CD4-positive, alpha-beta T cell treated with Interleukin-2 at 100 ng/mL for 4 hours (primary cell): ENCODE results near the gene LTN1.
"Not testable (repeated sequence)": the region's sequence is repeated elsewhere in the genome, so short reads cannot be mapped to it uniquely, and the experiment has no call there.

Experiments used
- DNase-seq: peaks from one replicate; pipeline ENCODE4 v3.0.0-alpha.2; 2020; ENCODE audit warnings: low spot score

LTN1 gene, protein sequence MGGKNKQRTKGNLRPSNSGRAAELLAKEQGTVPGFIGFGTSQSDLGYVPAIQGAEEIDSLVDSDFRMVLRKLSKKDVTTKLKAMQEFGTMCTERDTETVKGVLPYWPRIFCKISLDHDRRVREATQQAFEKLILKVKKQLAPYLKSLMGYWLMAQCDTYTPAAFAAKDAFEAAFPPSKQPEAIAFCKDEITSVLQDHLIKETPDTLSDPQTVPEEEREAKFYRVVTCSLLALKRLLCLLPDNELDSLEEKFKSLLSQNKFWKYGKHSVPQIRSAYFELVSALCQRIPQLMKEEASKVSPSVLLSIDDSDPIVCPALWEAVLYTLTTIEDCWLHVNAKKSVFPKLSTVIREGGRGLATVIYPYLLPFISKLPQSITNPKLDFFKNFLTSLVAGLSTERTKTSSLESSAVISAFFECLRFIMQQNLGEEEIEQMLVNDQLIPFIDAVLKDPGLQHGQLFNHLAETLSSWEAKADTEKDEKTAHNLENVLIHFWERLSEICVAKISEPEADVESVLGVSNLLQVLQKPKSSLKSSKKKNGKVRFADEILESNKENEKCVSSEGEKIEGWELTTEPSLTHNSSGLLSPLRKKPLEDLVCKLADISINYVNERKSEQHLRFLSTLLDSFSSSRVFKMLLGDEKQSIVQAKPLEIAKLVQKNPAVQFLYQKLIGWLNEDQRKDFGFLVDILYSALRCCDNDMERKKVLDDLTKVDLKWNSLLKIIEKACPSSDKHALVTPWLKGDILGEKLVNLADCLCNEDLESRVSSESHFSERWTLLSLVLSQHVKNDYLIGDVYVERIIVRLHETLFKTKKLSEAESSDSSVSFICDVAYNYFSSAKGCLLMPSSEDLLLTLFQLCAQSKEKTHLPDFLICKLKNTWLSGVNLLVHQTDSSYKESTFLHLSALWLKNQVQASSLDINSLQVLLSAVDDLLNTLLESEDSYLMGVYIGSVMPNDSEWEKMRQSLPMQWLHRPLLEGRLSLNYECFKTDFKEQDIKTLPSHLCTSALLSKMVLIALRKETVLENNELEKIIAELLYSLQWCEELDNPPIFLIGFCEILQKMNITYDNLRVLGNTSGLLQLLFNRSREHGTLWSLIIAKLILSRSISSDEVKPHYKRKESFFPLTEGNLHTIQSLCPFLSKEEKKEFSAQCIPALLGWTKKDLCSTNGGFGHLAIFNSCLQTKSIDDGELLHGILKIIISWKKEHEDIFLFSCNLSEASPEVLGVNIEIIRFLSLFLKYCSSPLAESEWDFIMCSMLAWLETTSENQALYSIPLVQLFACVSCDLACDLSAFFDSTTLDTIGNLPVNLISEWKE (N-terminal part only)

DNA sequence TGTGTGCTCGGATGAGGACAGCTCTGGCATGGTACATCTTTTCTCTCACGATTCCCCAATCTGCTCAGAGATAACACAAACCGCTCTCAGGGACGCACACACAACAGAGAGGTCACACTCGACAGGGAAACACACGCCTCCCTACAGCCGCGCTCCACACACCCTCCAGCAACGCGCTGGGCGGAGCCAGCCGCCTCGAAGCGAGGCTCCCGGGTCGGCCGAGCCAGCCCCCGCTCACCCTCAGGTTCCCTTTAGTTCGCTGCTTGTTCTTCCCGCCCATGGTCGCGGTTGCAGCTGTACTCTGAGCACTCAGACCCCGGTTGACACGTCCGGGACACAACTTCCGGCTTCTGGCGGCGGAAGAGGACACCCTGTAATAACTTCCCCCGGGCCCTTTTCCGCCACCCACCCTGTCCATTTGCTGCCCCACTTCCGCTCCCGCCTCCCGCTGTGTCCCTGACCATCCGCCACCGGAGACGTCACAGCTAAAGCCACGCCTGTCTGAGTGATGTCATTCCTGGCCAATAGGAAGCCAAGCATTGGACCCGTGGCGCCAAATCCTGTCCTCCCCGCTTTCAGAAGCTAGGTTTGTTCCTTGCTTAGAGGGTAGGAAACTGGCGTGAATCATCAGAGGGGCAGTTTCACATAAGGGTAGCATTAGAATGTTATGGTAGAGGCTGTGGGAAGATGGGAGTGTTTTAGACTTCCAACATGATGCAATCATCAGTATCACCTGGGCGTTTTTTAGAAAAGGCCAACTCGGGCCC is at the start of gene LTN1:
TSS of gene LTN1 (minus strand) at position 352 of the 767 bp plus-strand sequence. CDS start at position 280, 72 bp downstream.
- DNase-seq: peak; percentile 99

DNA sequence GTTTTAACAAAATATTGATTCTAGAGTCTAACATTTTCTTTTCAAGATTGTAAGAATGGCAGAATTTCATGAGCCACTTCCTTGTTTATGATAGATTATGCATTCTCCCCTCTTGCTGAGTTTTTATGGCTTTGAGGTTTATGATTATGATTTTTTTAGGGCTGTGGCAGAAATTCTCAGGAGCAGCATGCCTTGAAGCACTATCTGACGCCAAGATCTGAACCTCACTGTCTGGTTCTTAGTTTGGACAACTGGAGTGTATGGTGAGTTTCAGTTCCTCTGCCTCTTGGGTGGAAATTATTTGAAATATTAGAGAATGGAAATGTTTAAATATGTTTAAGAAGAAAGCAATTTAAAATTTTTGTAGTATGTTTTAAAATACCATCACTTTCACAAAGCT is 42.0 kb upstream of the LTN1 start:
- no peak for DNase-seq

DNA sequence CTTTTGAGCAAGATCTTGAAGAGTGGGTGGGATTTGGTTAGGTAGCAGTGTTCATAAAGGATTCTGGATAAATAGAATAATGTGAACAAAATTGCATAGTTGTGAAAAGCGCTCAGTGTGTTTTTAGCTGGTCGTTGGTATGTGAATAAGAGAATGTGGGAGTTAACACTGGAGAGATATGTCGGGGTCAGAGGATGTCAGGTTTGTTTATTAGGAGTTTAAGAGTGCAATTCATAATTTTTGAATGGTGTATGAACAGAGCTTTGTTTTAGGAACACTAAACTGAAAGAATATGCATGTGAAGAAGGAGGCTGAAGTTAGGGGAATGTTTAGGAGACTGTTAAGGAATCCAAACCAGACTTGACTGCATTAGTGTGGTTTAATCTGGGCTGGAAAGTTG is 41.2 kb upstream of the LTN1 start:
- DNase-seq: no peak

DNA sequence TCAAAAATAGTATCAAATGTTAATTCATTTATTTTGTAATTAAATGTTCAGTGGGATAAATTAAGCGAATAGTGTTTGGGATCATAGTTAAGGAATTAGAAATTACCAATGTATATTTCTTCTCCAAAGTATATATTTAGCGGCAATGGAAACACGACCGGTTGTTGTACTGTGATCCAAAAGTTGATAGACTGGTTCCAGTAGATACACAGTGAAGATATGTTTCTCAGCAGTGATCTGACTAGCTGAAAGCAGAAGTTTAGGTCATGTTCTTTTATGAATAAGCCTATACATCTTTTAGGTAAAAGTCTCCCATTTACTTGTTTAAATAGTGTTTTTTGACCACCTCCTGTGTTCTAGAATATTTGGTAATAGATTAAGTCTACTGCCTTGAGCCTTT is 40.6 kb upstream of the LTN1 start:
- no peak for DNase-seq

DNA sequence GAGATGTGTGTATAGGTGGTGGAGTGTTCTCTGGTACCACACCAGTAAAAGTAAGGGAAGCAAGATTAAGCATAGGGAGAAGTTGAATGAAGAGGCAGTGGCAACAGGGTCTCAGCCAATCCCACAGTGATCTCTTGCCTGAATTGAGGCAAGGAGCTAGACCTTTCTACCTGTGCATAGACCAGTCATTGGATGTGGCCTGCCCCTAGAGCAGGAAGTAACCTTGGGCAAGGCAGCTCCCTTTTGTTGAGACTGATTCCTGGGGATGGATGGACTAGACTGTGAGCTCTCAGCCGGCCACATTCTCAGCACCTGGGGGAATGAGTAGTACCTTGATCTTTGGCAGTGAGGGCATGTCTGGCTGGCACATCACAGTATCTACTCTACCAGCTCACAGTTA is 38.2 kb upstream of the LTN1 start:
- no peak for DNase-seq

DNA sequence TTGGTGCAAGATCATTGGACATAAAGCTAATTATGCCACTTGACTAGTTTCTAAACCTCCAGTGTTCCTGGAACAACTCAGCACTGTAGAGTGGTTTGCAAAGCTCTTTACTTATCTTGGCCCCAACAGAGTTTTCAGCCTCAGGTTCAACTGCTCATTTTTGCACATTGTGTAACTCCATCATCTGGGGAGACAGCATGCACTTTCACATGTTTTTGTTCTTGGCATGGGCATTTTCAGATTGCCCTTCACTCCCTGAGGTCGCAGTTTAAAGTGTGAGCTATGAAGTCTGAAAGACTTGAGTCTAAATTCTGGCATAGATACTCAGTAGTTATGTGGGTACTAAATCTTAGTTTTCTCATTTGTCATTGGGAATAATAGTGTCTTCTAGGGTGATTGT is 36.8 kb upstream of the LTN1 start:
- DNase-seq: no peak

DNA sequence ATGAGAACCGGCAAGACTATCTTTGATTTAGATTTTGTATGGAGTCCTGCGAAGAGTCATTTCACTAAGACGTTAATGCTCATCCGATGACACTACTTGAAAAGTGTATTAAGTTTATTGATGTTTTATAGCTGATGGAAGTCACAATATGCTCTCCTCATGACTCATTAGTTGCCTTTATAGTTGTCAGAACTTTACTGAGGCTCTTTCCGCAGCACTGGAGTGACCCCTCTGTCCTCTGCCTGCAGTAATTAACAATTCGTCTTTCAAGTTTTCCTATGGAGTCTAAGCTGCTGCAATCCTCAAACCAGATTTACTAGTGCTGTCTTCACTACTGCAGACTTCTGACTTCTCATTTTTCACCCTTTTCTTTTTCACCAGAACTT is 32.6 kb upstream of the LTN1 start:
- DNase-seq: peak; percentile 29

DNA sequence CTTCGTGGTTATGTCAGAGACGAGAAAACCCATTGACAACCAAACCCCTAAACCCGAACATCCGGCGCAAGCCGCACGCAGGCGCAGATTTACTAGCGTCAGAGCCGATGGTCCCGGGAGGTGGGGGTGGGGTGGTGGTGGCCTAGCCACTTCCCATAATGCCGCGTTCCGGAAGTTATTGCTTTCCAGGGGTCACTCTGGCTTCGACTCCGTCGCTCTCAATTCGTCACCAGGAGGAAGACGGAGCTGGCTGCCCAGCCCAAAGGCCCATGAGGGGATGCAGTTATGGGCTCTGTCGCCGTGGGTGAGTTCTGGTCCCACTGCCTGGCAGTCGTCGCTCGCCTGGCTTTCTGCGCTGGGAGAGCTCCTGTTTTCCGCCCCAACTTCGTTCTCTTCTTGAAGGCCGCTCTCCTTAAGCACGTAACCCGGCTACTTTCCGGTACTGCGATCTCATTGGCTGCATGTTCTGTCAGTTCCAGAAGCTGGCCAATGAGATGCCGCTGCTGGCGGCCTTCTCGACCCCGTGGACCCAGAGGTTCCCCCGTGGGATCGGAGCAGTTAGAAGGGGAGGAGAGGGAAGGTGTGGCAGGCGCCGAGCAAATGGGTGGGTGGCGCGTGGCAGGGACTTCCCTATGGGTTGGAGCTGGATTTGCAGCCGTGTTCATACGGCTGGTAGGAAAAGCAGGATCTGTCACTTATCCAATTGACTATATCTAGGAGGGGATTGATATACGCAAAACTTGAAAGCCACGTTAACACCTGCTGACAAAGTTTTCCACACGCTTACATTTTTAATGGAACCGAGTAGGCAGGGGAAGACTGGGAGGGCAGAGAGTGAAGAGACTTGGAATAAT is 32.0 kb upstream of the LTN1 start, which contains the start of gene USP16:
TSS of gene USP16 (plus strand) at position 195 of the 854 bp plus-strand sequence. CDS start 3,246 bp downstream, outside the sequence.
- DNase-seq: peak; percentile 98

DNA sequence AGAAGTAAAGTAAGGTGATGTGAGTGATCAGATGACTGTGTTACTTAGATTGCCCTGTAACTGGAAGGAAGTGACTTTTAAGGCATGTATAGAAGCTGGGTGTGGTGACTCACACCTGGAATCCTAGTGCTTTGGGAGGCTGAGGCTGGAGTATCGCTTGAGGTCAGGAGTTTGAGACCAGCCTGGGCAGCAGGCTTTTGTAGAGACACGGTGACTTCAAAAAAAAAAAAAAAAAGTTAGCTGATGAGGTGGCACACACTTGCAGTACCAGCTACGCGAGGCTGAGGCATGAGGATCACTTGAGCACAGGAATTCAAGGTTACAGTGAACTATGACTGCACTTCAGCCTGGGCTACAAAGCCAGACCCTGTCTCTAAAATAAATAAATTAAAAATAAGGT is 29.5 kb upstream of the LTN1 start:
- DNase-seq: peak; percentile 31

DNA sequence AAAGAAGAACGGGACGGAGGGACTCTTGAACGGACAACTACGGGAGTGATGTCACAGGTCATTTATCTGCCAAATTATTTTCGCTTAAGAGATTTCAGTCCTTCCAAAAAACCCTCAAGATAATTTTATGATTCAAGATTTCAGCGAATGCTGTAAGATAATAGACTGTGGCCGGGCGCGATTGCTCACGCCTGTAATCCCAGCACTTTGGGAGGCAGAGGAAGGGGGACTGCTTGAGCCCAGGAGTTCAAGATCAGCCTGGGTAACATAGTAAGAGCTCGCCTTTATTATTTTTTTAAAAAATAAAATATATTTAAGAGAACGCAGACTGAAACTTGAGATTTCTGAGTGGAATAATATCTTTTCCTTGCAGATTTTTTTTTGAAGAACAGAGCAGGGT is 25.9 kb upstream of the LTN1 start:
- no peak for DNase-seq

DNA sequence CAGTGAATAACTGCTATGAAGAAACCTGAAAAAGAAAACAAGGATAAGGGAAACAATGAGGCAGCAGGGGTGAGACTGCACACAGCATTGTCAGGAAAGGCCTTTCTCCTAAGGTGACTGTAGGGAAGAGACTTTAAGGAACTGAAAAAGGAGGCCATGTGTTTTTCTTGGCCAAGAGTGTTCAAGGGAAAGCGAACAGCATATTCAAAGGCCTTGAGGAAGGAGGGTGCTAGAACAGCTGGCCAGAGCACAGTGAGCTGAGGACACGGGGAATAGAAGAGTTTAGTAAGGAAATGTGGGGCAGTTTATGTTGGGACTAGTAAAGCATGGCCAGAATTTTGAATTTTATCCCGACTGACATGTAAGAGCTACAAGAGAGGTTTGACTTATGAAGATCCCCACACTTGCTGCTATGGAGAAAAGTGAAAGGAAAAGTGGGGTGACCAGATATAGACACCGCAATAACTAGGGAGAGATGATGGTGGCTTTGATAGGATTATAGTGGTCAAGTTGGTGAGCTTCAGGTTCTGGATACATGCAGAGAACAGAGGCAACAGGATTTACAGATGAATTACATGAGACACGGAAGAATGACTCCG is 25.1 kb upstream of the LTN1 start:
- DNase-seq: no peak

DNA sequence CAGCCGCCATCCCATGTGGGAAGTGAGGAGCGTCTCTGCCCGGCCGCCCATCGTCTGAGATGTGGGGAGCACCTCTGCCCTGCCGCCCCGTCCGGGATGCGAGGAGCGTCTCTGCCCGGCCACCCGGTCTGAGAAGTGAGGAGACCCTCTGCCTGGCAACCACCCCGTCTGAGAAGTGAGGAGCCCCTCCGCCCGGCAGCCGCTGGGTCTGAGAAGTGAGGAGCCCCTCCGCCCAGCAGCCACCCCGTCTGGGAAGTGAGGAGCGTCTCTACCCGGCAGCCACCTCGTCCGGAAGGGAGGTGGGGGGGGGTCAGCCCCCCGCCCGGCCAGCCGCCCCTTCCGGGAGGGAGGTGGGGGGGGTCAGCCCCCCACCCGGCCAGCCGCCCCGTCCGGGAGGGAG is 18.6 kb upstream of the LTN1 start:
- DNase-seq: not testable (repeated sequence)

DNA sequence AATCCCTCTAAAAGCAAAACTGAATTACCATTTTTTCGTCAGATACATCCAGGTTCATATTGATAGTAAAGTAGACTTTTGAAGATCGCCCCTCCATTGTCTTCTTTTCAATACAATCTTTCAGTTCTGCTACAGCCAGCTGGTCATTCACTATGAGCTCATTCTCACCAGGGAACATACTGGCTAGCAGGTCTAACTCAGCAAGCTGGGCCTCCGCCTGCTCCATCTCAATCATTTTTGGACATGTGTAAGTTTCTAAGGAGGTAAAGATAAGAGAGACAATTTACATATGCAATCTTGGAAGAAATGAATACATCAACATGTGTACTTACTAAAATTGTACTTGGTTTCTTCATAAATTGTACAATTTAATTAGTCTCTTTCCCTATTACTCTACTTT is 15.7 kb upstream of the LTN1 start:
- no peak for DNase-seq

DNA sequence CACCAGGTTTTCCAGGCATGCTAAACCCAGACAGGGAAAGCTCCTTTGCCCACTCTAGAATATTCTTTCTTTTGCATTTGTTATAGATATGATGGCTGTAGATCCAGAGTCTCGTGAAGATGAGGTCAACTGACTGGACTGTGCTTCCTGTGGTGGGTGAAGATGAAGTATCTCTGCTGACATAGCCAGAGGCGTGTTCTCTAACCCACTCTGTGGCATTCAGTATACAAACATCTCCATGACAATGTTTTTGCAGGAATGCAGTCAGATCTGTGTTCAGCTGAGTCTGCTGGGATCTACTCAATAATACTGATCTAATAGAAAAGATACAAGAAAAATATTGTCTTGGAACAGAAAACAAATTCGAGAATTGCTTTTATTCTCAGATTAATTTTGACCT is 15.1 kb upstream of the LTN1 start:
- DNase-seq: no peak

DNA sequence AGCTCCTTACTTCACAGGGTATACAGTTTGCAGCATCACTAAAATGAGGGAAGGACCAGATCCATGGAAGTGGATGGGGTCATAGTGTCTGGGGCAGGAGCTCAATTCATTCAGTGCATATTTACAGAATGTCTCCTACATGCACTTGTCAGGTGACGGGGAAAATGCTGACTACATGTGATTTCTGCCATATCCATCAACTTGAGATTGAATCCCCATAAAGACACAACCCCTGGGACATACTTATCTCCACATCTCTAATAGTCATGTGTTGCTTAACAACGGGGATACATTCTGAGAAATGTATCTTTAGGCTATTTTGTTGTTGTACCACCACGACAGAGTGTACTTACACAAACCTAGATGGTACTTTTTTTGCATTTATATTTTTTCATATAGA is 14.5 kb upstream of the LTN1 start:
- no peak for DNase-seq

DNA sequence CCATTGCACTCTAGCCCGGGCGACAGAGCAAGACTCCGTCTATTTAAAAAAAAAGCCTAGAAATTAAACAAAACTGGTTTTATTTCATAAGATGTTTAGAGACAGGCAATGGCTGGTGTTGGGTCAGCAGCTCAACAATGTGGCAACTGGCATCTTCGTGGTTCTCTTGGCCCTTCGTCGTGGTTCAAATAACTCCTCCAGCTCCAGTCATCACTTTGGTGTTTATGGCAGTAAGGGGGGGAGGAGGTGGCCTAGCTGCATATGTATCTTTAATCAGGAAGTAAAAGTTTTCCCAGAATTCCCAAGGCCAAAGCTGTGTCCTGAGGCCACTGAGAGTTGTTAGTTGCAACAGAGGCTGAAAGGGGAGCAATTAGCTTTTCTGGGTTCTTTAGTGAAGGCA is 13.0 kb upstream of the LTN1 start:
- DNase-seq: no peak

DNA sequence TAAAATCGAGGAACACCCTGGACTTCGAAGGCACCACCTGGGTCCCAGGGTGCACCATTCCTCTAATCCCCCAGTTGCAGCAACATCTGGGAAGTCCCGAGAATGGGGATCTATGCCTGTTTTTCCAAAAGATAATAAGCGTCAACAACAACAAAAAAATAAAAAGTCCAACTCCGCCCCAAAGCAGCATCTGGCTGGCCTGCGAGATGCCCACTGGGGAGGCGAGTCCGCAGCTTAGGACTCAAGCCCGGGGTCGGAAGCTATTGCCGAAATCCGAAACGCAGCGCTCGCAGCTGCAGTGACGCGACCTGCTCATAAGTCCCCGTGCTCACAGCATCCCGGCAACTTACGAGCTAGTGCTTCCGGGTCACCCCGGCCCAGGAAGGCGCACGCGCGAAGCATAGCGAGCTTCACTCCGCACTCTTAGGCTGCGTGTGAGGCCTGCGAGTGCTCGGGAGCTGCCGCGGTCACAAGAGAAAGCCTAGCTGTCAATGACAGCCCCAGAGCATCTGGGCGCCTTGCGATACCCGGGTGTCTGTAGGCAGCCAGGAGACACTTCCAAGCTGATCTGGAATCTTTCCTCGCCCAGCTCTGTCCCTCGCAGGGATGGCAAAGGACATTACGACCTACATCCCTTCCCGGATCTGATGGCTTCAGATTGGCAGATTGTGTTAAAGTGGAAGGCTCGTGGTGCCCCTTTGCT is 9.9 kb upstream of the LTN1 start:
- peak; percentile 97 for DNase-seq

DNA sequence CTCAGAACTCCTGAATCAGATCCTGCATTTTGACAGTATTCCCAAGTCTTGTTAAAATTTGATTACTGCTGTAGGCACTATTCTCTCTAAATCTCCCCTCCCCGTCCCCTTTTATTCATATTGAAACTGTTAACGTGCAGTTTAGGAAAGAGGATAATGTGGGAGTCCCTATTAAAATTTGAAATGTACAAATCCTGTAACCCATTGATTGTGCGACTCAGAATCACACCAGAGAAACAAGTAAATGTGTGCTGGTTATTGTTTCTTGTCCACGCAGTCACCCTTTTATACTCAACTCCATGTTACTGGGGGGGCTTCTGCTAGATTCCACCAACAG is 584 bp upstream of the LTN1 start:
- DNase-seq: no peak

DNA sequence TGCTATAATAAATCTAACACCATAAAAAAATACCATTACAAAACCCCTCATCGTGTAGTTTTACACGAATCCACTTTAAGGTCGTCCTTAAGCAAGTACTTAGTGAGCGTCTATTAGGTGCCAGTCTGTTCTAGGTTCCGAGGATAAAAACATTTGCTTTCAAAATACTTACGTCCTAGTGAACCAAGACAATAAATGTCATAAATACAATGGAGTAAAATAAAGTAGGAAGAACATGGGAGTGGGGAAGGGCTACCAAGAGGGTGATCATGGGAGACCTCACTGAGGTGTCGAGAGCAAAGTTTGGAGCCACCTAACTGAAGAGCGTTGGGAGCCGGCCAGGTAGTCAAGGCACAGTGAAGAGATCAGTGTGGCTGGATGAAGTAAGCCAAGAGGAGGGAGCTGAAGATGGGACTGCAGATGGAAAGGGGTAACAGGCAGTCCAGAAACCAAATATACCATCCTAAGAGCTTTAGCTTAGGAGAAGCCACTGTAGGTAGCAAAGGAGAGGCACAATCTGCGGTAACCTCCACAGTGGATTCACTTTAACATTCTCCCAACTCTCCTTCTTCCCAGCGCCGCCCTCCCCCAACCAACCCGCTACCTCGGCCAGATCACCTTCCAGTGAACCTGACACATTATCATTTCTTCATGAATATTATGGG is 684 bp downstream of the LTN1 start:
- no peak for DNase-seq
